Kidney (tissue), 14 donors: ENCODE measurements around the gene PPCDC. TPM values are rescaled to one million over a fixed set of nuclear protein-coding genes. Genes with fewer than 3 reads are reported as not detected.

Source experiments
- DNase-seq, 5 donors: peaks; one replicate each; pipeline ENCODE4 v3.0.0-alpha.2; 2013 to 2020
- FAIRE-seq: peaks from 2 replicates; lab custom pipeline; 2012; peaks lifted over from hg19 to GRCh38; lab: Jason Lieb, UNC
- H3K27ac ChIP-seq, 2 donors: one replicate each; pipeline ENCODE4 v1.7.0; 2013; ENCODE audit warnings: low read depth in 2 of 2, low read length in 2 of 2, inconsistent platforms in 1 of 2
- H3K27me3 ChIP-seq: one replicate; pipeline ENCODE4 v1.7.1; 2013; ENCODE audit warnings: low read length, inconsistent platforms; ENCODE audit not compliant: control insufficient read depth, insufficient read depth
- H3K36me3 ChIP-seq, 3 donors: one replicate each; pipeline versions ENCODE4 v1.7.0 to v1.7.1; 2013; ENCODE audit warnings: low read length in 3 of 3, control low read depth in 1 of 3, inconsistent platforms in 1 of 3; ENCODE audit not compliant: insufficient read depth in 3 of 3, control insufficient read depth in 2 of 3
- H3K4me1 ChIP-seq, 3 donors: one replicate each; pipeline versions ENCODE4 v1.7.0 to v1.7.1; 2013; ENCODE audit warnings: low read length in 3 of 3, inconsistent platforms in 1 of 3, low read depth in 1 of 3; ENCODE audit not compliant: control insufficient read depth in 2 of 3, insufficient read depth in 2 of 3
- H3K4me3 ChIP-seq, 3 donors: one replicate each; pipeline versions ENCODE4 v1.7.0 to v1.8.1; 2013; ENCODE audit warnings: low read length in 3 of 3, control low read depth in 1 of 3, inconsistent platforms in 1 of 3
- H3K9ac ChIP-seq, 3 donors: one replicate each; pipeline versions ENCODE4 v1.7.0 to v1.7.1; 2013; ENCODE audit warnings: low read length in 3 of 3, control low read depth in 1 of 3, inconsistent platforms in 1 of 3
- H3K9me3 ChIP-seq, 3 donors: one replicate each; pipeline versions ENCODE4 v1.7.0 to v1.7.1; 2013; ENCODE audit warnings: low read length in 3 of 3, control low read depth in 1 of 3, inconsistent platforms in 1 of 3; ENCODE audit not compliant: control insufficient read depth in 2 of 3, insufficient read depth in 1 of 3
- intact Hi-C: fragments of 100-400 bp; cut with DNase I; formaldehyde crosslinking; loops from one replicate; pipeline ENCODE4 v1.11.1; 2022
- polyA plus RNA-seq: library from polyadenylated mRNA; stranded (reverse); fragments of 350-450 nt; fragmentation: Illumina TruSeq; extraction: RNeasy Lipid Tissue Mini Kit (QIAGEN cat#74804); gene quantifications from one replicate; pipeline ENCODE4 v1.2.3, GENCODE V29; 2014; ENCODE audit warnings: low read depth, low replicate concordance; ENCODE audit not compliant: insufficient read depth
- total RNA-seq: library from RNA; stranded (reverse); fragmentation: NEBNext Ultra II Directional; extraction: Animal tissue kit (Norgen Biotek cat#: 25700); gene quantifications from one replicate; pipeline ENCODE4 v1.2.1, GENCODE V29; 2021
- TF ChIP-seq, protein P1 (sequence below): IDR thresholded peaks from 3 replicates; pipeline ENCODE4 v1.5.1; 2012; ENCODE audit warnings: mild to moderate bottlenecking, moderate library complexity, borderline replicate concordance; ENCODE audit not compliant: insufficient read depth; ENCODE audit errors: extremely low read depth
- donor health status: control.
- donor health status: control.
- donor health status: control.
- donor health status: control.
- donor health status: control.
- donor health status: DM: yes; HTN: yes; CAD: no.
- donor health status: Normal renal cell carcinoma (clear cell type).

The PPCDC gene
- total and polyA plus RNA-seq, 2 donors from 2014 or later: 16.3 to 25.3 TPM

DNA sequence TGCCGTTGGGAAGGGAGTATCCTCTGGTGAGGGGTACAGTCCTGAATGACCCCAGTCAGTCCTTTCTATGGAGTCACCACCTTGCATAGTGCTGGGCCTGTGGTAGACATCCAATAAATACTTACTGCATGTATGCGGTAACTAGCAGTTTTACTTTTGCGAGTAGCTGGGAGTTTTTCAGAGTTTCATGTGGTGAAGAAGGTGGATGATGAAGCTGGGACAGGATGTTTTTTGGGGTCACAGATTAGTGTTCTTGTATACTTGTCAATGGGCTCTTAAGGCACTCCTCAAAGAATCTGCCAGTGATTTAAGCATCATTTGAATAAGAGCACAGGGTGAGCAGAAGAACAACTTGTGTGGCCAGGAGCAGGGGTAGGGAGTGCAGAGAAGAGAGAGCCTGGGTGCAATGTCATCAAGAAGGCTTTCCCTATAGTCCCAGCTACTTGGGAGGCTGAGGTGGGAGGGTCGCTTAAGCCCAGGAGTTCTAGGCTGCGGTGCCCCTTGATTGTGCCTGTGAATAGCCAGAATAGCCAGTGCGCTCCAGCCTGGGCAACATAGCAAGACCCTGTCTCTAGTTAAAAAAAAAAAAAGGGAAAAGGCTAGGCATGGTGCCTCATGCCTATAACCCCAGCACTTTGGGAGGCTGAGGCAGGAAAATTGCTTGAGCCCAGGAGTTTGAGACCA is 22.1 kb downstream of the PPCDC start:
- DNase-seq: no peak
- intact Hi-C loops: no loop called here
- Histone ChIP-seq H3K9ac (no peak overlapping the region), H3K4me1 (peaks cover 0 to 48% (median 35%) of the 10 kb centered on the region in 3 donors), H3K9me3 (no peaks in the 10 kb centered on the region), H3K27ac (no peak overlapping the region), H3K36me3 (no peaks in the 10 kb centered on the region), H3K27me3 (no peaks in the 10 kb centered on the region), H3K4me3 (no peak overlapping the region)
- FAIRE-seq: no peak
- TF ChIP-seq, protein P1, sequence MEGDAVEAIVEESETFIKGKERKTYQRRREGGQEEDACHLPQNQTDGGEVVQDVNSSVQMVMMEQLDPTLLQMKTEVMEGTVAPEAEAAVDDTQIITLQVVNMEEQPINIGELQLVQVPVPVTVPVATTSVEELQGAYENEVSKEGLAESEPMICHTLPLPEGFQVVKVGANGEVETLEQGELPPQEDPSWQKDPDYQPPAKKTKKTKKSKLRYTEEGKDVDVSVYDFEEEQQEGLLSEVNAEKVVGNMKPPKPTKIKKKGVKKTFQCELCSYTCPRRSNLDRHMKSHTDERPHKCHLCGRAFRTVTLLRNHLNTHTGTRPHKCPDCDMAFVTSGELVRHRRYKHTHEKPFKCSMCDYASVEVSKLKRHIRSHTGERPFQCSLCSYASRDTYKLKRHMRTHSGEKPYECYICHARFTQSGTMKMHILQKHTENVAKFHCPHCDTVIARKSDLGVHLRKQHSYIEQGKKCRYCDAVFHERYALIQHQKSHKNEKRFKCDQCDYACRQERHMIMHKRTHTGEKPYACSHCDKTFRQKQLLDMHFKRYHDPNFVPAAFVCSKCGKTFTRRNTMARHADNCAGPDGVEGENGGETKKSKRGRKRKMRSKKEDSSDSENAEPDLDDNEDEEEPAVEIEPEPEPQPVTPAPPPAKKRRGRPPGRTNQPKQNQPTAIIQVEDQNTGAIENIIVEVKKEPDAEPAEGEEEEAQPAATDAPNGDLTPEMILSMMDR: no peak

DNA sequence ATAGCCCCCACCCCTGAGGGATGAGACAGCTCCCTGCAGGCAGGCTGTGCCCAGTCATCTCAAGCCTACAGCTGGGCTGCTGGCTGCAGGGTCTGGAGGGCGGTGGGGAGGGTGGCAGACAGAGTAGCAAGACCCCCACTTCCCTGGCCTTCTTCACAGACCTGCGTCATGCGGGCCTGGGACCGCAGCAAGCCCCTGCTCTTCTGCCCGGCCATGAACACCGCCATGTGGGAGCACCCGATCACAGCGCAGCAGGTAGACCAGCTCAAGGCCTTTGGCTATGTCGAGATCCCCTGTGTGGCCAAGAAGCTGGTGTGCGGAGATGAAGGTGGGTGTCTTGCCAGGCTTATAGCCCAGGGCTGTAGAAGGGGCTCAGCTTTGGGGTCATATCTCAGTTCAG is 25.0 kb downstream of the PPCDC start:
- Histone ChIP-seq H3K36me3 (no peaks in the 10 kb centered on the region), H3K9ac (no peak overlapping the region), H3K9me3 (no peaks in the 10 kb centered on the region), H3K27me3 (no peaks in the 10 kb centered on the region), H3K4me1 (peaks cover 0 to 39% (median 35%) of the 10 kb centered on the region in 3 donors), H3K27ac (no peak overlapping the region), H3K4me3 (no peak overlapping the region)
- intact Hi-C loops: no loop called here
- FAIRE-seq (no peak), DNase-seq (no peak)
- TF ChIP-seq, protein P1: no peak

DNA sequence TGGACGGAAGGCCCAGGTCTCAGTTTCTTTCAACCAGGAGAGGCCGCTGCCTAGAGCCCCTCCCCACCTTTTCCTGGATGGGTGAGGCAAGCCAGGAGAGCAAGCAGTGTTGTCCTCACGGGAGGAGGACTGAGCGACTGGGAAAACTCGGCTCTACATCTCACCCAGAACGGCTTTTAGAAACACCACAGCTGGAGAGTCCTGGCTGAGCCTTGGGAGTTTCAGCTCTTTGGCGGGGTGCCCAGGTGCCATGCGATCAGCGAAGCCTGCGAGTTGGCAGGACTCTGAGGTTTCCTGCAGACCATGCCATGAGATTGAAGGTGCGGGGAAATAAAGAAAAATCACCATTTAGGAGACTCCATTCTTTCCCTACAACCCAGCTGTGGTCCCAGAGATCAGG is 26.0 kb downstream of the PPCDC start:
- FAIRE-seq (no peak), DNase-seq (peak in 2 of 5 donors; percentile 39 to 89)
- peak overlapping the region in 1 of 3 donors; percentile 26 for H3K9ac ChIP-seq
- H3K4me3 ChIP-seq: no peak overlapping the region
- H3K36me3 ChIP-seq: no peaks in the 10 kb centered on the region
- intact Hi-C loops: no loop called here
- peaks cover 0 to 33% (median 31%) of the 10 kb centered on the region in 3 donors for H3K4me1 ChIP-seq
- H3K9me3 ChIP-seq: no peaks in the 10 kb centered on the region
- no peaks in the 10 kb centered on the region for H3K27me3 ChIP-seq
- H3K27ac ChIP-seq: no peak overlapping the region
- TF ChIP-seq, protein P1: no peak

DNA sequence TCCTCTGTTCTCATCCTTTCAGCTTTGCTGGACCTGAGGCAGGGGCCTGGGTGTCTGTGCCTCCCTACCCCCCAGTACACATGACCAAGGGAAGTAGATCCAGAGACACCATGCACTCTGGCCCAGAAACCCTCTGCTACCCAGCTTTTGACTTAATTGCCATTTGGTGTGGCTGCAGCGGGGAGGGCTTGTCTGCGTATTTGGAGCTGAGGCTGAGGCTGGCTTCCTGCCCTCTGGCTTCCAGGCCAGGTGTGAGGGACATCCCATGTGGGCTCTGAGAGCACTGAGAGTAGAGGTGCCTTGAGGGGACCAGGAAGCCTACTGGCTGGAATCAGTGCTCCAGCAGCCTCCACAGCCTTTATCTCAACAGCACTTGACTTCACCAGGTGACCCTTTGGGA is 26.9 kb downstream of the PPCDC start:
- Histone ChIP-seq H3K9ac (no peak overlapping the region), H3K9me3 (no peaks in the 10 kb centered on the region), H3K27me3 (no peaks in the 10 kb centered on the region), H3K36me3 (no peaks in the 10 kb centered on the region), H3K4me1 (peaks cover 0 to 31% (median 28%) of the 10 kb centered on the region in 3 donors), H3K27ac (no peak overlapping the region), H3K4me3 (no peak overlapping the region)
- DNase-seq (no peak), FAIRE-seq (no peak)
- TF ChIP-seq, protein P1: no peak
- intact Hi-C loops: no loop called here
